HG02981 (cell line): Measurements from ENCODE around the gene INPP4A.

Source experiments
- ATAC-seq: cut with Tn5 transposase; IDR thresholded peaks from one replicate; pipeline ENCODE4 v1.9.1; 2021; ENCODE audit warnings: mild to moderate bottlenecking, moderate library complexity; ENCODE audit not compliant: unreplicated experiment

The INPP4A gene

GRCh38 chr2:98489486-98489885 is 44.8 kb downstream of the INPP4A start:
- ATAC-seq, result no peak

GRCh38 chr2:98489971-98490962 is 45.6 kb downstream of the INPP4A start:
- ATAC-seq, result no peak

- ATAC-seq, result no peak
Measured at GRCh38 chr2:98492441-98492840, 47.8 kb downstream of the INPP4A start.

GRCh38 chr2:98494699-98495098 is 50.0 kb downstream of the INPP4A start:
- no peak for ATAC-seq

- ATAC-seq, result no peak
Measured at GRCh38 chr2:98496750-98497493, 52.3 kb downstream of the INPP4A start.

GRCh38 chr2:98498703-98499440 is 54.2 kb downstream of the INPP4A start:
- ATAC-seq, result no peak

- no peak for ATAC-seq
Measured at GRCh38 chr2:98500561-98500960, 55.9 kb downstream of the INPP4A start.

GRCh38 chr2:98501223-98501622 is 56.6 kb downstream of the INPP4A start:
- no peak for ATAC-seq

GRCh38 chr2:98501876-98502275 is 57.2 kb downstream of the INPP4A start:
- no peak for ATAC-seq

GRCh38 chr2:98502556-98503335 is 58.1 kb downstream of the INPP4A start:
- ATAC-seq, result no peak

GRCh38 chr2:98503481-98504105 is 58.9 kb downstream of the INPP4A start:
- ATAC-seq, result no peak

GRCh38 chr2:98504381-98505109 is 59.9 kb downstream of the INPP4A start:
- ATAC-seq, result no peak

GRCh38 chr2:98505311-98505808 is 60.7 kb downstream of the INPP4A start:
- no peak for ATAC-seq

- ATAC-seq, result no peak
Measured at GRCh38 chr2:98505971-98506664, 61.5 kb downstream of the INPP4A start.

- no peak for ATAC-seq
Measured at GRCh38 chr2:98506881-98507280, 62.2 kb downstream of the INPP4A start.

- ATAC-seq, result no peak
Measured at GRCh38 chr2:98507461-98507860, 62.8 kb downstream of the INPP4A start.

GRCh38 chr2:98507891-98508708 is 63.4 kb downstream of the INPP4A start:
- no peak for ATAC-seq

GRCh38 chr2:98508709-98509066 is 64.0 kb downstream of the INPP4A start:
- ATAC-seq, result no peak
